ENCODE data around the gene AFAP1.

GRCh38 chr4:7952615-7953014 lies 13.0 kb upstream of the AFAP1 start:
- TF ChIP-seq REST (IDR thresholded peaks at IDR 0.05; ENCODE audit: insufficient read depth in 1 of 2, low read depth in 2 of 2, low read length in 2 of 2) (no peak), POLR2AphosphoS5 (IDR thresholded peaks at IDR 0.05; ENCODE audit: low read depth, low read length) (no peak), TAF1 (IDR thresholded peaks at IDR 0.05; ENCODE audit: borderline replicate concordance, insufficient read depth, low read length) (no peak), SIN3A (IDR thresholded peaks at IDR 0.05; ENCODE audit: borderline replicate concordance, insufficient read depth, low read length) (no peak)

Measured in PFSK-1 (cell line).